GM23338 (cell line): ENCODE data around the gene FOXP2.
A peak's percentile ranks its signal among the peaks of the same experiment; 100 is the strongest.

ENCODE experiments used
- CREB1 ChIP-seq: fragments of 250-450 bp; sonication (Bioruptor Pico); IDR thresholded peaks from 2 replicates; pipeline ENCODE4 v1.5.0; 2020; ENCODE audit warnings: low read depth, mild to moderate bottlenecking, moderate library complexity
- TF ChIP-seq, protein P1 (sequence below), 2 experiments: fragments of 200-600 bp in 1 of 2; sonication (generic) in 1 of 2; conservative IDR thresholded peaks; 2 replicates each; pipeline versions ENCODE4 v1.5.1 to v1.6.1; 2016 to 2017; ENCODE audit warnings: antibody characterized with exemption in 2 of 2, low read depth in 2 of 2, mild to moderate bottlenecking in 2 of 2, moderate library complexity in 1 of 2

DNA sequence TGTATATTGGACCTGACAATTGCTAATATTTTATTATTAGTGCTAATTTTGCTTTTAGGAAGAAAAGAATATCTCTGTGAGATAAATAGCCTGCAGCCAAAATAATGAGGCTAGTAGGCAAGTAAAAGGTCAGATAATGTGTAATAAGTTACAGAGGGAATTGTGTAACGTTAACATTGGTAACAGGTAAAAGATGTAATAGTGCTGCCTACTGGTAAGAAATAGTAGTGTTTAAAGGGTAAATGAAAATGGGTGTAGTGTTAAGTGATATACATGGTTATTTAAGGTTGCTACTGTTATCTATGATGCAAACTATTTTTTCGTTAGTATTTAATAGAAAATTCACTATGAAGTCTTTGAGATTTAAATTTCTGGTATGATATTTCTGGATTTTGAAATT lies 9.2 kb upstream of the FOXP2 start:
- no peak for TF ChIP-seq CREB1
- TF ChIP-seq, protein P1, sequence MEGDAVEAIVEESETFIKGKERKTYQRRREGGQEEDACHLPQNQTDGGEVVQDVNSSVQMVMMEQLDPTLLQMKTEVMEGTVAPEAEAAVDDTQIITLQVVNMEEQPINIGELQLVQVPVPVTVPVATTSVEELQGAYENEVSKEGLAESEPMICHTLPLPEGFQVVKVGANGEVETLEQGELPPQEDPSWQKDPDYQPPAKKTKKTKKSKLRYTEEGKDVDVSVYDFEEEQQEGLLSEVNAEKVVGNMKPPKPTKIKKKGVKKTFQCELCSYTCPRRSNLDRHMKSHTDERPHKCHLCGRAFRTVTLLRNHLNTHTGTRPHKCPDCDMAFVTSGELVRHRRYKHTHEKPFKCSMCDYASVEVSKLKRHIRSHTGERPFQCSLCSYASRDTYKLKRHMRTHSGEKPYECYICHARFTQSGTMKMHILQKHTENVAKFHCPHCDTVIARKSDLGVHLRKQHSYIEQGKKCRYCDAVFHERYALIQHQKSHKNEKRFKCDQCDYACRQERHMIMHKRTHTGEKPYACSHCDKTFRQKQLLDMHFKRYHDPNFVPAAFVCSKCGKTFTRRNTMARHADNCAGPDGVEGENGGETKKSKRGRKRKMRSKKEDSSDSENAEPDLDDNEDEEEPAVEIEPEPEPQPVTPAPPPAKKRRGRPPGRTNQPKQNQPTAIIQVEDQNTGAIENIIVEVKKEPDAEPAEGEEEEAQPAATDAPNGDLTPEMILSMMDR (conservative IDR thresholded peaks at IDR 0.05; ENCODE audit: low read depth in 2 of 2): peak in 1 of 2 experiments; percentile 74
